Fibroblast of skin of left quadriceps (primary cell): Measurements from ENCODE around the gene CT45A1.
"Not testable (repeated sequence)": the region's sequence is repeated elsewhere in the genome, so short reads cannot be mapped to it uniquely, and the experiment has no call there.

ENCODE experiments used
- DNase-seq, 2 experiments: peaks; one replicate each; pipeline ENCODE4 v3.0.0-alpha.2; 2013; ENCODE audit warnings: low read depth in 2 of 2

The CT45A1 gene

GRCh38 chrX:135713183-135713689 is at the start of gene CT45A1:
TSS of gene CT45A1 (plus strand) at chrX:135713639. CDS start at chrX:135718941, 5,302 bp downstream.
- not testable (repeated sequence) for DNase-seq

GRCh38 chrX:135672979-135673378 is 40.5 kb upstream of the CT45A1 start:
- DNase-seq, result not testable (repeated sequence)

- DNase-seq, result no peak
Observed at GRCh38 chrX:135688137-135688536, 25.3 kb upstream of the CT45A1 start.

GRCh38 chrX:135695471-135695870 is 18.0 kb upstream of the CT45A1 start:
- no peak for DNase-seq

GRCh38 chrX:135697601-135698000 is 15.8 kb upstream of the CT45A1 start:
- no peak for DNase-seq

GRCh38 chrX:135698924-135699323 is 14.5 kb upstream of the CT45A1 start:
- DNase-seq, result no peak

GRCh38 chrX:135707880-135708279 is 5.6 kb upstream of the CT45A1 start:
- no peak for DNase-seq

GRCh38 chrX:135713795-135714194 is 356 bp downstream of the CT45A1 start:
- DNase-seq, result no peak

- DNase-seq, result not testable (repeated sequence)
Observed at GRCh38 chrX:135734666-135735065, 21.2 kb downstream of the CT45A1 start.

GRCh38 chrX:135737366-135738071 is 24.1 kb downstream of the CT45A1 start:
- DNase-seq, result no peak

GRCh38 chrX:135740681-135741149 is 27.3 kb downstream of the CT45A1 start:
- no peak for DNase-seq

GRCh38 chrX:135741192-135741715 is 27.8 kb downstream of the CT45A1 start:
- DNase-seq, result no peak

GRCh38 chrX:135744739-135745138 is 31.3 kb downstream of the CT45A1 start:
- not testable (repeated sequence) for DNase-seq

GRCh38 chrX:135768091-135768490 is 54.7 kb downstream of the CT45A1 start, which contains the start of gene CT45A3:
TSS of gene CT45A3 (minus strand) at chrX:135768191. CDS start at chrX:135764444, 3,747 bp downstream.
- DNase-seq, result not testable (repeated sequence)
